ENCODE data around the gene ZNF792.
"Not testable (repeated sequence)": the region's sequence is repeated elsewhere in the genome, so short reads cannot be mapped to it uniquely, and the experiment has no call there.

Gene ZNF792

DNA sequence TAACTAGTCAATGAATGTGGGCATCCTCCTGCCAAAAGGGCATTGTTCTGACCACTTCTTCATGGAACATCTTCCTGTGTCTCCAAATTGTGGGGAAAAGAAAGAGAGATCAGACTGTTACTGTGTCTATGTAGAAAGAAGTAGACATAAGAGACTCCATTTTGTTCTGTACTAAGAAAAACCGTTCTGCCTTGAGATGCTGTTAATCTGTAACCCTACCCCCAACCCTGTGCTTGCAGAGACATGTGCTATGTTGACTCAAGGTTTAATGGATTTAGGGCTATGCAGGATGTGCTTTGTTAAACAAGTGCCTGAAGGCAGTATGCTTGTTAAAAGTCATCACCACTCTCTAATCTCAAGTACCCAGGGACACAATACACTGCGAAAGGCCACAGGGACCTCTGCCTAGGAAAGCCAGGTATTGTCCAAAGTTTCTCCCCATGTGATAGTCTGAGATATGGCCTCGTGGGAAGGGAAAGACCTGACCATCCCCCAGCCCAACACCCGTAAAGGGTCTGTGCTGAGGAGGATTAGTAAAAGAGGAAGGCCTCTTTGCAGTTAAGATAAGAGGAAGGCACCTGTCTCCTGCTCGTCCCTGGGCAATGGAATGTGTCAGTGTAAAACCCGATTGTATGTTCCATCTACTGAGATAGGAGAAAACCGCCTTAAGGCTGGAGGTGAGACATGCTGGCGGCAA lies 43.8 kb downstream of the ZNF792 start:
- DNase-seq = not testable (repeated sequence)

DNA sequence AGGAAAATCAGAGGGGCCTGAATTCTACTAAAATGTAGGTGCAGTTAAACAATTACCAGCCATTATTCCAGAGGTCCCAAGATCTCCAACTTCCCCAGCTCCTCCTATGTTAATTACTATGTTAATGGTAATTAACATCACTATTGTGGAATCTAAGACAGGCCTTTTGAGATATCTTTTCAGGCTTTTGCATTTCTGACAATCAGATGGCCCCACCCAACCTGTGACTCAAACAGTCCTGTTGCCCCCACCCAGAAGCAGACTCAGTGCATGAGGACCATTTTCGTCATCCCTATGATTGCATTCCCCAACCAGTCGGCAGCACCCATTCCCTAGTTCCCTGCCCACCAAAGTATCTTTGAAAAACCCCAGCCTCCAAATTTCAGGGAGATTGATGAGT lies 45.8 kb downstream of the ZNF792 start:
- no peak for DNase-seq

DNA sequence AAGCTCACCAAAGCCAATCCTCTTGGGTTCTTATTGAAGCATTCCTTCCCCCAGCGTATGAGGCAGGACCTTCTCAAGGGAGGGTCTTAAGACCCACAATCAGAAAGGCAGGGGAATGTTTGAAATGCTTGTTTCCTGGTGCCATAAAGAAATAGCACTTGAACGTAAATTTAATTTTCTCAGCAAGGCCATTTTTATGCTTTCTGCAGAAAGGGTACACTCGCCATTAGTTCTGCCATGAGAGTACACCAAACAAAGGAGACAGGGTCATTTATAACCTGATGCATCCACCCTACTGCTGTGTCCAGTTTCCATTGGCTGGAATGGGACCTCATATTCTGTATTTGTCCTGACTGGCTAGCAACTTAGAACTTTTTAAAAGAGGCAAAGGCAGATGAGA lies 46.9 kb downstream of the ZNF792 start:
- DNase-seq = not testable (repeated sequence)

DNA sequence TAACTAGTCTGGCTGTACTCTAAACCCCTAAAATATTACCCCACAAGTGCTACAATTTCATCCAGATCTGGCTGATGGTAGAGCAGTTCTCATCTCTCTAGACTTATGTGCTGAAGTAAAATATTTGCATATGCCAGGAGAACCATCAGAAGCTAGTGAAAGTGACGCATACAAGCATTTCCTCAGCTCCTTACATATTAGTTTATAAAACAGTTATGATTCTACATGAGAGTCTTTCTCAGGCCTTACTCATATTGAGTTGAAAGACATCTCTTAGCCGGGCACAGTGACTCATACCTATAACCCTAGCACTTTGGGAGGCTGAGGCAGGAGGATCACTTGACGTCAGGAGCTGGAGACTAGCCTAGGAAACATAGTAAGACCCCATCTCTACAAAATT lies 53.3 kb downstream of the ZNF792 start:
- DNase-seq = no peak
